ENCODE data around the gene MED10.

Gene MED10

DNA sequence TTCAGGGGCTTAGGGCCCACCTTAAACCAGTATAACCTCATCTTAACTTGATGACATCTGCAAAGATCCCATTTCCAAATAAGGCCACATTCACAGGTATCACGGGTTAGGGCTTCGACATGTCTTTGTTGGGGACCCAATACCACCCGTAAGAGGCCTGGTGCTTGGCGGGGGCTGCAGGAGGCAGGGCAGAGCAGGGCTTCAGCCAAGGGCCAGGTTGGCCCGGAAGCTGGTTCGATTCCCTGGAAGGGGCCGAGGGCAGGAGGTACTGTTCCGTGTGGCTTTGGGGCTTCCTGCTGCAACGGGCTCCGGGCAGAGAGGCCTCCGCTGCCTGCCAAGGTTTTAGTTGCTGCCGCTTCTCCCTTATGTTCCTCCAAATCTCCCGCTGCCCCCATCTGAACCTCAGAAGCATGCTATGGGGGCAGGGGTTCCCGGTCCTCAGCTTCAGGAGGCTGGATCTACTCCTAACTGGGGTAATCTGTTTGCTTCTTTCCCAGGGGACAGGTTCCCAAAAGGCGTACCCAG lies 29.8 kb downstream of the MED10 start:
- DNase-seq: no peak

DNA sequence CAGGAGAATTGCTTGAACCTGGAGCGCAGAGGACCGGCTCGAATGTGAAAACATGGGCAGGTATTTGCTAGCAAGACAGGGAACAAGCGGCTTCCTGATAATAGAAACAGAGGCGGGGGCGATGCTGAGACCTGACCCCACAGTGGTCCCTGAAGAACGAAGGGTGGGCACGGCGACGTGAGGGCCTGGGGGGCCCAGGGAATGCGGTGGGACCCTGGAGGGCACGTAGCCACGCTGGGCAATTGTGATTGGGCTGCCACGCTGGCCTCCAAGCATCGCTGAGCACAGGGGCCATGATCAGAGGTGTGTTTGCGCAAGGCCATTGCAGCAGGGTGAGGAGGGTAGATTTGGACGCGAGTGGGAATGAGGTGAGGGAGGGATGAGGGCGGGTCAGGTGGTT lies 30.7 kb downstream of the MED10 start:
- no peak for DNase-seq

DNA sequence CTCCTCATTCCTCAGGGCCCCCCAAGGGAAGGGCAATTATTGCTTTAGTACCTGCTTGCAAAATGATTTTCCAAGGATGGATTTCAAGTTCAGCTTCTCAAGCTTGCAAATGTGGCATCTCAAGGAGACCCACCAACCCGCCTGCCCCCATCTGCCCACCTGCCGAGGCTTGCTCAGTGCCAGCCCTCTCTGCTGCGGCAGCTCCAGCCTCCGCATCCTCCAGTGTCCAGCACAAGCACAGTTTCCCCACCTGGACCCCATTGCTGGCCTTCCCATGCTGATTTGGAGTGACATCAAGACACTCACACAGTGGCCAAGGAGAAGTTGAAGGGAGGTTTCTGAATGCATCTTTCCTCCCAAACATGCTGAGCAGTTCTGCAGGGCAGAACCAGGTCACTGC lies 31.2 kb downstream of the MED10 start:
- DNase-seq: no peak

DNA sequence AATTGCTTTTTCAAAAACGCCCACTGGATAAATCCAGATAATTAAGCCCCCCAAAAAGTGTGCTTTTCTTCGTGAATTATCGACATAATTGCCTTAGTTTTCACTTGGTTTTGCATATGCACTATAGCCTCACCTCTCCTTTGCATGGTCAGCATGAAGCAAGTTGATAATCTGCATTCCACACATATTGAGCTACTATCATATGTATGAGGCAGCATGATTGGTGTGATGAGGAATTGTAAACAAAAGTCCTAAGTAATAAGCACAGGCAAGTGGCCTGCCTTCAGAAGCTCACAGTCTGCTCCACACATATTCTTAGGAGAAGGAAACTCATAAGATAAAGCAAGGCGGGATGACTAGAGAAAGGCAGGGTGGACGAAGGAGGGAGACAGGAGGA lies 33.8 kb downstream of the MED10 start:
- DNase-seq: no peak

DNA sequence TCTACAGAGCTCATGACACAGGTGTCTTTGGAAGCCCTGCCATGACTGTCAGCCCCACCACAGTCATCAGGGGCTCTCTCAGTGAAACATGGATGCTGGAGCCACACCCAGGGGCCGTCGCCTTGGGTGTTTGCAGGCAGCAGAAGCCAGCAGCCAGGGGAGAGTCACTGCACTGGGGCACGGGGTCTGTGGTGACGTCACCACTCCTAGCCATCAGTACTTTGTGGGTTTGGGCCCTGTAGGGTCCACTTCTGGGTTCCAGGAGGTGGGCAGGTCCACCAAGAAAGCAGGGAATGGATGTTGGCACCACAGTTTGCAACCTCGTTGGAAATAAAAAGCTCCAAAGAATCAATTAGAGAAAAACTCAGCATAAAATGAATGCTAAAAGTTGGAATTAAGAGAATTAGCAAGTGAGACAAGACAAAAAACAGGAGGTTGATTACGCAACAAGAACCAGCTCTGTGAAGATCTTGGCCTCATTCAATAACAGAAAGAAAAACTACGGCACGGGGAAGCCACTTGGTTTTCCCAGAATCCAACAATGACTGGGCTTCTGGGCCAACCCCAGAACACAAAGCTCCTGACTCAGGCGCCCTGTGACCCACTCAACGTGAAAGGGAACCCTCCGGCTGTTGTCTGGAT lies 34.3 kb downstream of the MED10 start:
- no peak for DNase-seq

DNA sequence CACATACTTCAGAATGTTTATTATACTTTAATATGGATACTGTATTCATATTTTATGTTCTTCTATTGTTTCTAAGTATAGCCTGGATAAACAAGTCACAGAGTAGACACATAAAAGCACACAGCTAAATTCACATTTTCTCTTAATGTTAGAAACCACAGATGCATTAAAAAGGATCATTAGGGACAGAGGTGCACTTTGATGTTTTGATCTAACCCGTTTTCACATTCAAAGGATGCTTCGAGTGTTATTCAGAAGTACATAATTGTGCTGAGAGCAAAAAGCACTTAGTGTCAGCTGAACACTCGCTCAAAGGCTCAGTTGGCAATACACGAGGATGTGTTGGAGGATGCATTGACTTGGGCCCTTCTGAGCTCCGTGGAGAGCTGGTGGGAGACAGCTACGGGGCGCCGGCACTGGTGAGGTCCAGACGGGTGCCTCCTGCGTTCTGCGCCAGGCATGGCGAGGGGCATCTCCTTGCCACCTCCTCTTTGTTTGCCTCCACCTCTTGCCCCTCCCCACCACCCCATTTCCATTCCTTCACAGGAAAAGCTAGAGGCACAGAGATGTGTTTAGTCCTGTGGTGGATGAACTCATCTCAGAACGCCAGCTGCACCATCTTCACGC lies 35.5 kb downstream of the MED10 start:
- no peak for DNase-seq

DNA sequence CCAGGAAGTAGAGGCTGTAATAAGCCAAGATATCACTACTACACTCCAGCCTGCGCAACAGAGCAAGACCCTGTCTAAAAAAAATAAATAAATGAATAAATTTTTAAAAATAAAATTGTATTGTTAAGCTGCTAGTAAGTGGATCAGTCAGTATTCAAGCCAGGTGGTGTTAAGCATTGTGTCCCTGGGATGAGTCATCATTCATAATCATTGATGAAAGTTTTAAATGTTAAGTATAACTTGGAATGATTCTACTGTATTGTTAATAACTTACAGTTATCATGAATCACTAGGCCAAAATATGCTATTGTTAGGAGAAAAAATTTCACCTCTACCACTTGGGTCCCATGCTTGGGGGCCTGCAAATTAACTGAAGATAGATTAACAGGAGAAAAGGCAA lies 38.2 kb downstream of the MED10 start:
- DNase-seq: no peak

DNA sequence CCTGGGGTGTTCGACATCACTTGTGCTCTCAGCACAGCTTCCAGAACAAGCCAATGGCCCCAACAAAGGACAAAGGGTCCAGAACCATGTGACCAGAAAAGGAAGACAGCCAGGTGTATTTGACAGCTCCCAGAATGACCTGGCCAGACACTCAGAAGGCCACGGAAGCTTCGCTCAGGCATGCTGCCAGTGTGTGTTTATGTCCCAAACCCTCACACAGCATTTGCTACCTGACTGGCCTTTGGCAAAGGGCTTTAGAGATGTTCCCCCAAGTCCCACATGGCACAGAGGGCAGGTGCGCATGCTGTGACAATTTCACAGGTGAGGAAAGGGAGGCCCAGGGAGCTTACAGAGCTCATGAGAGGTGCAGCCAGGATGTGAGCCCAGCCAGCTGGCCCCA lies 39.5 kb downstream of the MED10 start:
- DNase-seq: no peak

DNA sequence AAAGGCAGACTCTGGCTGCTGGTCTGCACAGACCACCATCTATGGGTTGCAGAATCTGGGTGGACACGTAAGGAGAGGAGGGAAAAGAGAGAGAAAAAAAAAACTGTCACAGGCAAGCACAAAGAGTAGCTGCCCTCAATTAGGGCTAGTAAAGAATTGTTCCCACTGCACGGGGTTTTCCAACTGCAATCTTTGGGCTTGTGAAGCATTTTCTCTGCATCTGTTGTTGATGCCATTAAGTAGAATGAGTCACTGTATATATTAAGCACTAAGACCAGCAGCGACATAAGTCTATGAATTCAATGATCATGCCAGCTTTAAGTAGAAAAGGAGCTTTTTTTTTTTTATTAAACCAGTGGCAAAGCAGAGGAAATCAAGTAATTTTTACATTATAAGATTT lies 40.2 kb downstream of the MED10 start:
- no peak for DNase-seq

DNA sequence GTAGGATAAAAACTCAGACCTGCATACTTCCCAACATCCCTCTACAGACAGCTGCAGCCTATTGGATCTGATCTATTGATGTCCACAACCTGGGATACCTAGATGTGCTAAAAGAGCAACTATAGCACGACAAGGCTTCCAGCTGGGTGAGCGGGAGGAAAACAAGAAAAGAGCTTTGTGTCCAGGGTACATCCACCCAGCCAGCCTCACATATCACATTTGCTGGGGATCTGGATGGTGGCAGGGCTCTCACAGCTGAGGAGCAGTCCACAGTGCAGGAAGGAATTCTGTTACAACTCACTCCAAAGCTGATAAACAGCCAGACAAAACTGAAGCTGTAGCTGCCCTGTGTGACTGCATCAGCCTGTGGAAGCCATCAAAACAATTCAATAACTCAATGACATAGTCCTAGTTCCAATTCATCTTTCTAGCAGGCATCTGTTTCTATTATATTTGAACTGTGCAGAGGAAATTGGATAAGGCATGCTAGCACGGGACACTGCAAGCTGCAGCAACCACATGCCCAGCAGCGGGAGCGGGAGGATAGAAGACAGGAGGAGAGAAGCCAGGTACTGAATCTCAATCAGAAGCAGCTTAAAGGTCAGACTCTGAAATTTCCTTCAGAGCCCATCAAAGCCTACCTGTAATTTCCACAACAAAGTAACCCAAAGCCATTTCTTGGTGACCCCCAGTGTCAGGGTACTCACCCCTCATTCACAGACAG lies 45.0 kb downstream of the MED10 start:
- DNase-seq: no peak

DNA sequence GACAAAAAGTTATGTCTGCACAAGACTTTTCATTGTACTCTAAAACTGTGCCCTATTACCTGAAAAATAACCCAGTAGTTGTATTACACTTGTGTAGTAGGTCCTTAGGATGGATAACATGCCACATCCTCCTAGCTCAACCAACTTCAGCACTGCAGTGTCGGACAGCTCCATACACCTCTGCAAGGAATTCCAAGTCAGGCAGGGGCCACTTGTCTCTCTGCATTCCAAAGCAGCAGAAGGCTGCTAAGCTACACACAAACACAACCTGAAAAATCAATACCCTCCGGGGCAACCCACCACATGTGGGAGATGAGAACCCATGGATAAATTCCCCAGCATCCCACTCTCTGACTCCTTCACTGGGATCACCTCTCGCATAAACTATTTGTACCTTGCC lies 50.2 kb downstream of the MED10 start:
- DNase-seq: peak; percentile 13

DNA sequence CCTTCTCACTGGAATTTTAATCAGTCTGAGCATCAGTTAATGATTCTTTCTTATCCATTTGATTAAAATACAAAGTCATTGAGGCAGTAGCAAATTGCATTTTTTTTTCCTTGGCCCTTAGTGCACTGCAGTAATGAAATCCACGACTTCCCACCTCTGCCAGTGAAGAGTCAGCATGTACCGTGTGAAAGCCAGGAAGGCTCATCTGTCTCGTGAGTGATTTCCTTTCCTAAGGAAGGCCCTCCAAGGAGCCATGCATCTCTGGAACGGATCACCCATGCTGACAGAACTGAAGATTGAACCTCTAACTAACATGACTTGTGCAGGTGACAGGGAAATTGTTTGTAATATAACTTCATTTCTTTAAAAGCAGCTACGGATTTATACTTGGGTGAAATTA lies 51.6 kb downstream of the MED10 start:
- no peak for DNase-seq

DNA sequence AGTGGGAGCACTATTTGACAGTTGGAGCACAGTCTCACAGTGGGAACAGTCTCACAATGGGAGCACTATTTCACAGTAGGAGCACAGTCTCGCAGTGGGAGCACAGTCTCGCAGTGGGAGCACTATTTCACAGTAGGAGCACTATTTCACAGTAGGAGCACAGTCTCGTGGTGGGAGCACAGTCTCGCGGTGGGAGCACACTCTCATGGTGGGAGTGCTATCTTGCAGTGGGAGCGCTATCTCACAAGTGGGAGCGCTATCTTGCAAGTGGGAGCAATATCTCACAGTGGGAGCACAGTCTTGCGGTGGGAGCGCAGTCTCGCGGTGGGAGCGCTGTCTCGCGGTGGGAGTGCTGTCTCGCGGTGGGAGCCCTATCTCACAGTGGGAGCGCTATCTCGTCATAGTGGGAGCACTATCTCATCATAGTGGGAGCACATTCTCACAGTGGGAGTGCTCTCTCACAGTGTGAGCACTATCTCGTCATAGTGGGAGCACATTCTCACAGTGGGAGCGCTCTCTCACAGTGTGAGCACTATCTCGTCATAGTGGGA lies 56.1 kb downstream of the MED10 start:
- no peak for DNase-seq

All from fibroblast of skin of scalp (primary cell).